Stomach (tissue), 9 donors: Measurements from ENCODE around the gene ATP13A3. TPM values are rescaled to one million over a fixed set of nuclear protein-coding genes. Genes with fewer than 3 reads are reported as not detected.

Experiments
- DNase-seq, 2 donors: peaks; one replicate each; pipeline versions ENCODE4 v3.0.0 to v3.0.0-alpha.2; 2013 to 2019
- H3K27ac ChIP-seq, 5 donors: fragments of 200-600 bp in 4 of 5; sonication (generic) in 4 of 5; one replicate each; pipeline ENCODE4 v1.5.1; 2013 to 2019; ENCODE audit warnings: mild to moderate bottlenecking in 1 of 5, moderate library complexity in 1 of 5
- H3K27me3 ChIP-seq, 3 donors: fragments of 200-600 bp; sonication (generic); one replicate each; pipeline ENCODE4 v1.5.1; 2017 to 2019; ENCODE audit warnings: mixed run types in 1 of 3
- H3K36me3 ChIP-seq, 4 donors: fragments of 200-600 bp; sonication (generic); 1 replicate in 3 of 4; 2 replicates in 1 of 4; pipeline ENCODE4 v1.5.1; 2016 to 2019
- H3K4me1 ChIP-seq, 4 donors: fragments of 200-600 bp; sonication (generic); one replicate each; pipeline ENCODE4 v1.5.1; 2016 to 2019
- H3K4me3 ChIP-seq, 4 donors: fragments of 200-600 bp; sonication (generic) in 3 of 4; one replicate each; pipeline ENCODE4 v1.5.1; 2016 to 2019; ENCODE audit warnings: mild to moderate bottlenecking in 1 of 4
- H3K9me3 ChIP-seq, 4 donors: fragments of 200-600 bp; sonication (generic); one replicate each; pipeline ENCODE4 v1.5.1; 2016 to 2019
- CTCF ChIP-seq, 7 experiments: fragments of 450-650 bp in 4 of 7; fragments of 200-600 bp in 3 of 7; sonication (generic) in 3 of 7; IDR thresholded peaks; one replicate each; pipeline ENCODE4 v1.5.1; 2016 to 2019; ENCODE audit warnings: antibody characterized with exemption in 7 of 7, control low read depth in 2 of 7, mild to moderate bottlenecking in 1 of 7
- EP300 ChIP-seq: sonication (generic); formaldehyde crosslinking; IDR thresholded peaks from one replicate; pipeline ENCODE4 v1.6.1; 2017; ENCODE audit warnings: antibody characterized with exemption
- POLR2A ChIP-seq, 4 donors: fragments of 450-650 bp; IDR thresholded peaks; one replicate each; pipeline ENCODE4 v1.6.1; 2016; ENCODE audit warnings: antibody characterized with exemption in 4 of 4, control low read depth in 2 of 4, mild to moderate bottlenecking in 1 of 4, moderate library complexity in 1 of 4
- POLR2AphosphoS5 ChIP-seq, 3 donors: sonication (generic); formaldehyde crosslinking; IDR thresholded peaks; one replicate each; pipeline ENCODE4 v1.6.1; 2016; ENCODE audit warnings: antibody characterized with exemption in 3 of 3
- WGBS, 5 donors: extraction: QIAGEN DNeasy Blood & Tissue Kit in 3 of 5; methylation state at CpG; one replicate each; pipeline versions ENCODE4 v1.1.5 to v1.1.7; 2013 to 2018; 5-methylcytosine and 5-hydroxymethylcytosine counted together
- intact Hi-C: fragments of 100-400 bp; cut with DNase I; formaldehyde crosslinking; loops from one replicate; pipeline ENCODE4 v1.15.1; 2023; ENCODE audit warnings: low total_unique reads
- polyA plus RNA-seq, 3 donors: library from polyadenylated mRNA; stranded (reverse); fragments of 200-250 nt; gene quantifications; one replicate each; pipeline ENCODE4 v1.2.3, GENCODE V29; 2013
- total RNA-seq, 5 donors: library from RNA; depleted of rRNA; stranded (reverse); fragments of >200 nt; gene quantifications; one replicate each; pipeline versions ENCODE4 v1.1.0 to v1.2.3, GENCODE V29; 2014 to 2016
- donor health status: healthy with polysubstance abuse.
- donor health status: Bipolar disorder and iron deficiency.
- donor health status: healthy.

ATP13A3 gene
- total and polyA plus RNA-seq, 8 donors: 11.2 to 332 (median 21.4) TPM

- peaks cover 0 to 11% (median 3%) of the 10 kb centered on the region in 4 donors for H3K4me1 ChIP-seq
- no peaks in the 10 kb centered on the region for H3K9me3 ChIP-seq
- WGBS, 5 donors: 66 to 82% (median 71%) methylated on average over 9 to 10 of the region's 10 CpGs
- intact Hi-C loops: no loop called here
- no peak overlapping the region for H3K27ac ChIP-seq
- peaks cover 0 to 33% (median 8%) of the 10 kb centered on the region in 3 donors for H3K27me3 ChIP-seq
- no peak for DNase-seq
- TF ChIP-seq POLR2A (IDR thresholded peaks at IDR 0.05) (no peak), CTCF (IDR thresholded peaks at IDR 0.05) (no peak), EP300 (no peak), POLR2AphosphoS5 (IDR thresholded peaks at IDR 0.05) (no peak)
- no peak overlapping the region for H3K4me3 ChIP-seq
- no peaks in the 10 kb centered on the region for H3K36me3 ChIP-seq
These were observed 116.0 kb downstream of the ATP13A3 start for GRCh38 chr3:194370753-194371152.

GRCh38 chr3:194369522-194370279, 117.1 kb downstream of the ATP13A3 start, which contains the start of gene LRRC15:
LRRC15 (minus strand) TSS chr3:194369743; CDS start chr3:194361043, 8,700 bp downstream.
- peaks cover 0 to 20% (median 7%) of the 10 kb centered on the region in 4 donors for H3K4me1 ChIP-seq
- intact Hi-C loops: no loop called here
- peak; percentile 28 to 48 for DNase-seq

GRCh38 chr3:194368918-194369317, 117.9 kb downstream of the ATP13A3 start:
- 69 to 88% (median 80%) methylated on average over 6 of the region's 6 CpGs for WGBS, 5 donors
- intact Hi-C loops: no loop called here

More at GRCh38 chr3:194369522-194370279, 117.1 kb downstream of the ATP13A3 start, which contains the start of gene LRRC15:
- TF ChIP-seq POLR2AphosphoS5 (IDR thresholded peaks at IDR 0.05) (no peak), CTCF (IDR thresholded peaks at IDR 0.05) (no peak)
- H3K4me3 ChIP-seq: no peak within 1 kb of the TSS
- no peak within 1 kb of the TSS for H3K27ac ChIP-seq
- peaks cover 0 to 33% (median 8%) of the 10 kb centered on the region in 3 donors for H3K27me3 ChIP-seq
- no peaks in the 10 kb centered on the region for H3K36me3 ChIP-seq
- WGBS, 5 donors: 10 to 24% (median 12%) methylated on average over 18 to 21 of the region's 21 CpGs
- H3K9me3 ChIP-seq: no peaks in the 10 kb centered on the region

More at GRCh38 chr3:194368918-194369317, 117.9 kb downstream of the ATP13A3 start:
- no peak for TF ChIP-seq EP300
- TF ChIP-seq CTCF (IDR thresholded peaks at IDR 0.05): no peak
- TF ChIP-seq POLR2AphosphoS5 (IDR thresholded peaks at IDR 0.05): no peak
- TF ChIP-seq POLR2A (IDR thresholded peaks at IDR 0.05): no peak
- H3K27ac ChIP-seq: no peak overlapping the region
- DNase-seq: no peak
- peaks cover 0 to 26% (median 12%) of the 10 kb centered on the region in 4 donors for H3K4me1 ChIP-seq
- no peak overlapping the region for H3K4me3 ChIP-seq
- H3K27me3 ChIP-seq: peaks cover 0 to 33% (median 8%) of the 10 kb centered on the region in 3 donors
- H3K36me3 ChIP-seq: no peaks in the 10 kb centered on the region
- H3K9me3 ChIP-seq: no peaks in the 10 kb centered on the region
